HG03280 (cell line): ENCODE results near the gene RIT1.

Experiments
- ATAC-seq: cut with Tn5 transposase; IDR thresholded peaks from one replicate; pipeline ENCODE4 v1.9.1; 2021; ENCODE audit warnings: mild to moderate bottlenecking, moderate library complexity; ENCODE audit not compliant: unreplicated experiment

The RIT1 gene

GRCh38 chr1:155911156-155912055 is at the start of gene RIT1:
RIT1 (minus strand) TSS chr1:155911349; CDS start chr1:155910761, 588 bp downstream.
- ATAC-seq: peak; percentile 86

GRCh38 chr1:155960081-155960745 is 49.1 kb upstream of the RIT1 start:
- no peak for ATAC-seq

- no peak for ATAC-seq
These were observed 46.3 kb upstream of the RIT1 start for GRCh38 chr1:155957411-155957915.

GRCh38 chr1:155954645-155955044 is 43.5 kb upstream of the RIT1 start:
- ATAC-seq: no peak

GRCh38 chr1:155952505-155952890 is 41.3 kb upstream of the RIT1 start:
- ATAC-seq: no peak

- ATAC-seq: no peak
These were observed 40.8 kb upstream of the RIT1 start for GRCh38 chr1:155951753-155952504.

GRCh38 chr1:155950829-155951228 is 39.7 kb upstream of the RIT1 start:
- no peak for ATAC-seq

- ATAC-seq: no peak
These were observed 36.6 kb upstream of the RIT1 start for GRCh38 chr1:155947741-155948140.

- ATAC-seq: no peak
These were observed 36.1 kb upstream of the RIT1 start for GRCh38 chr1:155947292-155947691.

- peak; percentile 29 for ATAC-seq
These were observed 35.6 kb upstream of the RIT1 start for GRCh38 chr1:155946633-155947219.

- ATAC-seq: no peak
These were observed 33.3 kb upstream of the RIT1 start for GRCh38 chr1:155944444-155944799.

GRCh38 chr1:155942578-155943141 is 31.5 kb upstream of the RIT1 start:
- ATAC-seq: no peak

GRCh38 chr1:155941845-155942531 is 30.8 kb upstream of the RIT1 start:
- no peak for ATAC-seq

GRCh38 chr1:155940993-155941844 is 30.1 kb upstream of the RIT1 start, which contains the start of gene RXFP4:
RXFP4 (plus strand) TSS chr1:155941638; CDS start chr1:155941710, 72 bp downstream.
- no peak for ATAC-seq

- no peak for ATAC-seq
These were observed 29.4 kb upstream of the RIT1 start for GRCh38 chr1:155940482-155940992.

GRCh38 chr1:155938220-155938627 is 27.1 kb upstream of the RIT1 start:
- ATAC-seq: no peak

GRCh38 chr1:155934936-155935590 is 23.9 kb upstream of the RIT1 start:
- no peak for ATAC-seq
